RWPE1 (cell line): ENCODE data around the gene EYS.

Source experiments
- CTCF ChIA-PET: fragments of 350-600 bp; sonication (Branson Sonifier 250); formaldehyde crosslinking; extraction: SDS; loops from one replicate; lab custom pipeline; 2021; lab: Yijun Ruan, JAX
- POLR2A ChIA-PET: fragments of 400-600 bp; formaldehyde crosslinking; extraction: SDS; loops from one replicate; lab custom pipeline; 2020; ENCODE audit warnings: antibody characterized with exemption; ENCODE audit not compliant: low non-redundant PET; lab: Yijun Ruan, JAX
- DNase-seq: peaks from one replicate; pipeline ENCODE4 v3.0.0; 2012; ENCODE audit warnings: low spot score
- H3K27ac ChIP-seq: fragments of 450-650 bp; 2 replicates; pipeline ENCODE4 v1.5.1; 2017
- CTCF ChIP-seq: fragments of 450-650 bp; conservative IDR thresholded peaks from 2 replicates; pipeline ENCODE4 v1.5.1; 2017; ENCODE audit warnings: low read depth, mild to moderate bottlenecking

The EYS gene

DNA sequence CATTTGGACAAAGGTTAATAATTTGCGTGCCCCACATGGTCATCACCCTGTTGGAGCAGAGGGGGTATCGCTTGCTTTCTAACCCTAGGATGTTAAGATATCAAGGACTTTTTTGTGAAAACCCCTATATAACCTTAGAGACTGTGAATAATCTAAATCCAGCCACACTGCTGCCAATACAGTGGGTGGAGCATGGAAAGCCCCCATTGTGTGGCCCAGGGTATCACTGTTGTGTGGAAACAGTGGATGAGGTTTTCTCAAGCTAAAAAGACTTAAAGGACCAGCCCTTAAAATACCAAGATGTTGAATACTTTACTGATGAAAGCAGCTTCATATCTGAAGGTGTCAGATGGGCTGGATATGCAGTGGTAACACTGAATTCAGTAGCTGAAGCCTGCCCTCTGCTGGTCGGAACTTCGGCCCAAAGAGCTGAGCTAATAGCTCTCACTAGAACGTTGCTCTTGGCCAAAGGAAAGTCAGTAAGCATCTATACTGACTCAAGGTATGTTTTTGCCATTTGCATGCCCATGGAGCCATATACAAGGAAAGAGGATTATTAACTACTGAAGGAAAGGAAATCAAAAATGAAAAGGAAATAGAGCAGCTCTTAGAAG, 1376.2 kb downstream of the EYS start:
- POLR2A ChIA-PET: no interaction called here
- DNase-seq: peak; percentile 5
- TF ChIP-seq CTCF: peak; percentile 44
- H3K27ac ChIP-seq: no peak overlapping the region
- CTCF ChIA-PET: interaction anchor here (0.6 to 1.4 kb wide), 6 partner anchors 318 to 1694 kb away, joined by 3 to 7 read pairs (median 4); no protein-coding TSS in a partner anchor

GRCh38 chr6:64326939-64327338, 1380.1 kb downstream of the EYS start:
- no peak overlapping the region for H3K27ac ChIP-seq
- ChIA-PET POLR2A (no interaction called here), CTCF (interaction anchor here (0.6 kb wide), 1 partner anchor 792 kb away, joined by 3 read pairs; no protein-coding TSS in a partner anchor)
- TF ChIP-seq CTCF: no peak
- no peak for DNase-seq

DNA sequence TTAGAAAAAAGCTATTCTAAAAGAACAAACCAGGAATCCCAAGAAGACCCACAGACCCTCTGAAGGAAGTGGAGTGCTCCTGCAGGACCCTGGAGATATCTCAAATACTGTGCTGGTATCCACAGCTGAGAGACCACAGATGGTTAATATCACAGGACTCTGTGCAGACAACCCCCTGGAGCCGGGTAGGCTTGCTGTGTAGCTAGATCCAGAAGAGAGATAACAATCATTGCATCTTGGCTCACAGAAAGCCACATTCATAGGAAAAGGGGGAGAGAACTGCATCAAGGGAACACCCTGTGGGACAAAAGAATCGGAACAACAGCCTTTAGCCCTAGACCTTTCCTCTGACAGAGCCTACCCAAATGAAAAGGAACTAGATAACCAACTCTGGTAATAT, 1381.9 kb downstream of the EYS start:
- ChIA-PET CTCF (interaction anchor here (0.6 to 0.8 kb wide), 2 partner anchors 313 to 1091 kb away, joined by 3 read pairs; no protein-coding TSS in a partner anchor), POLR2A (no interaction called here)
- no peak for TF ChIP-seq CTCF
- no peak overlapping the region for H3K27ac ChIP-seq
- no peak for DNase-seq

GRCh38 chr6:64310214-64310613, 1396.8 kb downstream of the EYS start:
- DNase-seq: no peak
- ChIA-PET POLR2A (no interaction called here), CTCF (no interaction called here)
- TF ChIP-seq CTCF: no peak
- H3K27ac ChIP-seq: no peak overlapping the region

- CTCF ChIA-PET: interaction anchor here (0.6 kb wide), 1 partner anchor 314 kb away, joined by 4 read pairs; no protein-coding TSS in a partner anchor
- H3K27ac ChIP-seq: no peak overlapping the region
- POLR2A ChIA-PET: no interaction called here
- DNase-seq: no peak
- no peak for TF ChIP-seq CTCF
These were observed 1405.5 kb downstream of the EYS start for GRCh38 chr6:64301307-64302236.

GRCh38 chr6:64299176-64299575, 1407.8 kb downstream of the EYS start:
- ChIA-PET POLR2A (no interaction called here), CTCF (no interaction called here)
- no peak for TF ChIP-seq CTCF
- no peak for DNase-seq
- H3K27ac ChIP-seq: no peak overlapping the region
